HepG2 (cell line): ENCODE measurements around the gene CCDC69. TPM values are rescaled to one million over a fixed set of nuclear protein-coding genes. Genes with fewer than 3 reads are reported as not detected.

Experiments used
- ATF5 ChIP-seq: sonication (generic); formaldehyde crosslinking; IDR thresholded peaks from 2 replicates; pipeline ENCODE4 v1.4.0; 2020; ENCODE audit warnings: mild to moderate bottlenecking, low read depth, missing genetic modification reagents
- ETV5 ChIP-seq: IDR thresholded peaks from 2 replicates; pipeline ENCODE4 v1.6.1; 2018; ENCODE audit warnings: missing biosample characterization, missing genetic modification reagents, inconsistent platforms, borderline replicate concordance
- KLF9 ChIP-seq: IDR thresholded peaks from 2 replicates; pipeline ENCODE4 v1.6.1; 2016; ENCODE audit warnings: low read depth
- MED13 ChIP-seq: sonication (generic); formaldehyde crosslinking; IDR thresholded peaks from 2 replicates; pipeline ENCODE4 v1.5.0; 2020; ENCODE audit warnings: missing genetic modification reagents
- MTA1 ChIP-seq: sonication (generic); formaldehyde crosslinking; IDR thresholded peaks from 2 replicates; pipeline ENCODE4 v1.4.0; 2020; ENCODE audit warnings: missing genetic modification reagents, mild to moderate bottlenecking, borderline replicate concordance
- POLR2G ChIP-seq: fragments of 200-400 bp; formaldehyde crosslinking; IDR thresholded peaks from 2 replicates; pipeline ENCODE4 v1.6.1; 2018; ENCODE audit warnings: mild to moderate bottlenecking, low read depth, low read length, moderate library complexity
- SNAPC5 ChIP-seq: sonication (generic); formaldehyde crosslinking; IDR thresholded peaks from 2 replicates; pipeline ENCODE4 v1.8.1; 2023; ENCODE audit warnings: mild to moderate bottlenecking, missing genetic modification reagents, borderline replicate concordance
- SRSF4 ChIP-seq: fragments of 200-400 bp; formaldehyde crosslinking; IDR thresholded peaks from one replicate; pipeline ENCODE4 v1.6.1; 2018; ENCODE audit warnings: mild to moderate bottlenecking, low read depth, low read length, moderate library complexity; ENCODE audit not compliant: poor library complexity, severe bottlenecking
- TEF ChIP-seq: sonication (generic); formaldehyde crosslinking; IDR thresholded peaks from 2 replicates; pipeline ENCODE4 v1.5.0; 2020; ENCODE audit warnings: missing genetic modification reagents
- U2AF1 ChIP-seq: fragments of 200-400 bp; formaldehyde crosslinking; optimal IDR thresholded peaks from 2 replicates; pipeline ENCODE3; 2017; ENCODE audit warnings: mild to moderate bottlenecking, low read depth, low read length
- ZEB1 ChIP-seq: IDR thresholded peaks from 2 replicates; pipeline ENCODE4 v1.6.1; 2012; ENCODE audit warnings: mild to moderate bottlenecking, low read depth, inconsistent platforms; ENCODE audit not compliant: insufficient replicate concordance
- ZFP36L1 ChIP-seq: sonication (generic); formaldehyde crosslinking; IDR thresholded peaks from 2 replicates; pipeline ENCODE4 v1.8.0; 2022; ENCODE audit warnings: mild to moderate bottlenecking, missing genetic modification reagents, moderate library complexity
- ZNF512 ChIP-seq: sonication (generic); formaldehyde crosslinking; IDR thresholded peaks from 2 replicates; pipeline ENCODE4 v1.4.0; 2020; ENCODE audit warnings: mild to moderate bottlenecking, missing genetic modification reagents
- ZNF746 ChIP-seq: sonication (generic); formaldehyde crosslinking; IDR thresholded peaks from 2 replicates; pipeline ENCODE4 v1.8.0; 2022; ENCODE audit warnings: mild to moderate bottlenecking, missing genetic modification reagents
- ZNF749 ChIP-seq: sonication (generic); formaldehyde crosslinking; IDR thresholded peaks from 2 replicates; pipeline ENCODE4 v1.8.0; 2022; ENCODE audit warnings: mild to moderate bottlenecking, missing genetic modification reagents, moderate library complexity, borderline replicate concordance
- ZNF770 ChIP-seq: sonication (generic); formaldehyde crosslinking; IDR thresholded peaks from 2 replicates; pipeline ENCODE4 v1.5.0; 2020; ENCODE audit warnings: mild to moderate bottlenecking, missing genetic modification reagents
- ZNF83 ChIP-seq: sonication (generic); formaldehyde crosslinking; IDR thresholded peaks from 2 replicates; pipeline ENCODE4 v1.4.0; 2020; ENCODE audit warnings: missing genetic modification reagents, mild to moderate bottlenecking, borderline replicate concordance
- ZNF839 ChIP-seq: sonication (generic); formaldehyde crosslinking; IDR thresholded peaks from 2 replicates; pipeline ENCODE4 v1.4.0; 2020; ENCODE audit warnings: missing genetic modification reagents, mild to moderate bottlenecking, borderline replicate concordance
- ZNF883 ChIP-seq: sonication (generic); formaldehyde crosslinking; IDR thresholded peaks from 2 replicates; pipeline ENCODE4 v1.5.1; 2020; ENCODE audit warnings: mild to moderate bottlenecking, missing genetic modification reagents; ENCODE audit errors: not compliant biosample characterization
- polyA plus RNA-seq, 8 experiments: library from polyadenylated mRNA; depleted of rRNA in 3 of 8; stranded (reverse) in 7 of 8; unstranded in 1 of 8; fragments of >200 nt; fragmentation: Illumina TruSeq in 4 of 8; extraction: Trizol in 4 of 8; gene quantifications; 2 replicates each; pipeline versions ENCODE4 v1.2.1 to v1.2.3, GENCODE V29; 2011 to 2016; ENCODE audit warnings: low read depth in 4 of 8, missing spikeins in 1 of 8, mixed read lengths in 1 of 8; ENCODE audit not compliant: insufficient read depth in 1 of 8
- total RNA-seq, 5 experiments: library from RNA; depleted of rRNA; stranded (reverse); fragments of >200 nt; fragmentation: Illumina TruSeq; extraction: Trizol; gene quantifications; 2 replicates each; pipeline ENCODE4 v1.2.3, GENCODE V29; 2016; ENCODE audit warnings: low read depth in 1 of 5
- TF ChIP-seq, protein P1 (sequence below): sonication (generic); formaldehyde crosslinking; IDR thresholded peaks from 2 replicates; pipeline ENCODE4 v1.4.0; 2020; ENCODE audit warnings: mild to moderate bottlenecking, low read depth, missing genetic modification reagents
- TF ChIP-seq, protein P2 (sequence below): IDR thresholded peaks from 2 replicates; pipeline ENCODE4 v1.6.1; 2016; ENCODE audit warnings: low read depth, borderline replicate concordance

Gene CCDC69
- total and polyA plus RNA-seq, 2 of the 13 experiments (the other 11 are each of a cell fraction or from before 2014, with no cell fraction given), result 12.2 to 45.2 TPM

- no peak for TF ChIP-seq ZNF512 (CRISPR knock-in tag)
- TF ChIP-seq, protein P1, sequence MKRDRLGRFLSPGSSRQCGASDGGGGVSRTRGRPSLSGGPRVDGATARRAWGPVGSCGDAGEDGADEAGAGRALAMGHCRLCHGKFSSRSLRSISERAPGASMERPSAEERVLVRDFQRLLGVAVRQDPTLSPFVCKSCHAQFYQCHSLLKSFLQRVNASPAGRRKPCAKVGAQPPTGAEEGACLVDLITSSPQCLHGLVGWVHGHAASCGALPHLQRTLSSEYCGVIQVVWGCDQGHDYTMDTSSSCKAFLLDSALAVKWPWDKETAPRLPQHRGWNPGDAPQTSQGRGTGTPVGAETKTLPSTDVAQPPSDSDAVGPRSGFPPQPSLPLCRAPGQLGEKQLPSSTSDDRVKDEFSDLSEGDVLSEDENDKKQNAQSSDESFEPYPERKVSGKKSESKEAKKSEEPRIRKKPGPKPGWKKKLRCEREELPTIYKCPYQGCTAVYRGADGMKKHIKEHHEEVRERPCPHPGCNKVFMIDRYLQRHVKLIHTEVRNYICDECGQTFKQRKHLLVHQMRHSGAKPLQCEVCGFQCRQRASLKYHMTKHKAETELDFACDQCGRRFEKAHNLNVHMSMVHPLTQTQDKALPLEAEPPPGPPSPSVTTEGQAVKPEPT (CRISPR knock-in tag), result no peak
- TF ChIP-seq ATF5, result no peak
- no peak for TF ChIP-seq U2AF1
- no peak for TF ChIP-seq SRSF4
- TF ChIP-seq ZEB1, result no peak
- TF ChIP-seq ZNF770 (CRISPR knock-in tag), result no peak
- peak; percentile 91 for TF ChIP-seq ETV5 (CRISPR knock-in tag)
- TF ChIP-seq ZNF839 (CRISPR knock-in tag), result no peak
- no peak for TF ChIP-seq ZNF83 (CRISPR knock-in tag)
- TF ChIP-seq ZNF883 (CRISPR knock-in tag), result no peak
- no peak for TF ChIP-seq ZFP36L1 (CRISPR knock-in tag)
- no peak for TF ChIP-seq TEF (CRISPR knock-in tag)
- peak; percentile 52; the same call in 1 of the 2 replicates for TF ChIP-seq POLR2G
- TF ChIP-seq, protein P2, sequence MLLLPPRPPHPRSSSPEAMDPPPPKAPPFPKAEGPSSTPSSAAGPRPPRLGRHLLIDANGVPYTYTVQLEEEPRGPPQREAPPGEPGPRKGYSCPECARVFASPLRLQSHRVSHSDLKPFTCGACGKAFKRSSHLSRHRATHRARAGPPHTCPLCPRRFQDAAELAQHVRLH (CRISPR knock-in tag), result no peak
- TF ChIP-seq KLF9 (CRISPR knock-in tag), result no peak
- no peak for TF ChIP-seq MED13 (CRISPR knock-in tag)
- no peak for TF ChIP-seq ZNF749 (CRISPR knock-in tag)
- no peak; the same call in 1 of the 2 replicates for TF ChIP-seq ZNF746
- peak; percentile 64; the same call in 1 of the 2 replicates for TF ChIP-seq MTA1 (CRISPR knock-in tag)
- no peak for TF ChIP-seq SNAPC5 (CRISPR knock-in tag)
These were observed 68.0 kb downstream of the CCDC69 start (continued) for GRCh38 chr5:151155775-151156506.
